Liver (tissue), 9 donors: ENCODE measurements around the gene PIK3R5. TPM values are rescaled to one million over a fixed set of nuclear protein-coding genes. Genes with fewer than 3 reads are reported as not detected.

Experiments used
- DNase-seq: peaks from one replicate; pipeline ENCODE4 v3.0.0-alpha.2; 2017; ENCODE audit warnings: low spot score
- H3K27ac ChIP-seq, 2 donors: one replicate each; pipeline ENCODE4 v1.7.0; 2013; ENCODE audit warnings: inconsistent platforms in 2 of 2, low read length in 2 of 2, control low read depth in 1 of 2, low read depth in 1 of 2, mild to moderate bottlenecking in 1 of 2
- H3K27me3 ChIP-seq, 4 donors: one replicate each; pipeline versions ENCODE4 v1.6.1 to v1.7.0; 2013; ENCODE audit warnings: low read length in 3 of 4, inconsistent platforms in 1 of 4, mild to moderate bottlenecking in 1 of 4, moderate library complexity in 1 of 4; ENCODE audit not compliant: control insufficient read depth in 4 of 4, insufficient read depth in 4 of 4
- H3K36me3 ChIP-seq, 4 donors: one replicate each; pipeline versions ENCODE4 v1.6.1 to v1.7.0; 2013; ENCODE audit warnings: low read length in 3 of 4, mild to moderate bottlenecking in 3 of 4, low read depth in 1 of 4, moderate library complexity in 1 of 4; ENCODE audit not compliant: control insufficient read depth in 4 of 4, insufficient read depth in 3 of 4
- H3K4me1 ChIP-seq, 4 donors: one replicate each; pipeline versions ENCODE4 v1.6.1 to v1.7.0; 2013; ENCODE audit warnings: low read length in 3 of 4, mild to moderate bottlenecking in 3 of 4, moderate library complexity in 1 of 4; ENCODE audit not compliant: control insufficient read depth in 4 of 4, insufficient read depth in 4 of 4
- H3K4me3 ChIP-seq, 3 donors: one replicate each; pipeline versions ENCODE4 v1.6.1 to v1.7.0; 2013; ENCODE audit warnings: low read length in 3 of 3, control low read depth in 1 of 3, low read depth in 1 of 3, mild to moderate bottlenecking in 1 of 3
- H3K9ac ChIP-seq, 2 donors: one replicate each; pipeline ENCODE4 v1.7.0; 2013; ENCODE audit warnings: low read length in 2 of 2, mild to moderate bottlenecking in 2 of 2, moderate library complexity in 2 of 2, control low read depth in 1 of 2, low read depth in 1 of 2
- H3K9me3 ChIP-seq, 4 donors: one replicate each; pipeline versions ENCODE4 v1.6.1 to v1.7.0; 2013; ENCODE audit warnings: low read length in 3 of 4; ENCODE audit not compliant: control insufficient read depth in 4 of 4
- ATF3 ChIP-seq: IDR thresholded peaks from 2 replicates; pipeline ENCODE4 v1.6.1; 2016; ENCODE audit warnings: antibody characterized with exemption
- EGR1 ChIP-seq, 2 donors: IDR thresholded peaks; 2 replicates each; pipeline ENCODE4 v1.6.1; 2016 to 2018; ENCODE audit warnings: antibody characterized with exemption in 2 of 2, low read depth in 2 of 2
- FOXA1 ChIP-seq: IDR thresholded peaks from 2 replicates; pipeline ENCODE4 v1.6.1; 2016; ENCODE audit warnings: antibody characterized with exemption
- FOXA2 ChIP-seq: IDR thresholded peaks from 2 replicates; pipeline ENCODE4 v1.6.1; 2016; ENCODE audit warnings: antibody characterized with exemption
- GABPA ChIP-seq, 2 donors: IDR thresholded peaks in 1 of 2; conservative IDR thresholded peaks in 1 of 2; 2 replicates each; pipeline ENCODE4 v1.6.1; 2016; ENCODE audit warnings: antibody characterized with exemption in 2 of 2, mild to moderate bottlenecking in 1 of 2, moderate library complexity in 1 of 2
- HNF4A ChIP-seq, 2 donors: conservative IDR thresholded peaks; 2 replicates each; pipeline ENCODE4 v1.6.1; 2016; ENCODE audit warnings: antibody characterized with exemption in 2 of 2, mild to moderate bottlenecking in 2 of 2
- HNF4G ChIP-seq: IDR thresholded peaks from 2 replicates; pipeline ENCODE4 v1.6.1; 2016; ENCODE audit warnings: antibody characterized with exemption
- JUND ChIP-seq, 2 donors: IDR thresholded peaks; 2 replicates each; pipeline ENCODE4 v1.6.1; 2016; ENCODE audit warnings: antibody characterized with exemption in 2 of 2
- NR2F2 ChIP-seq: IDR thresholded peaks from 2 replicates; pipeline ENCODE4 v1.6.1; 2016; ENCODE audit warnings: antibody characterized with exemption
- RAD21 ChIP-seq, 2 donors: IDR thresholded peaks; 2 replicates each; pipeline ENCODE4 v1.6.1; 2016; ENCODE audit warnings: antibody characterized with exemption in 2 of 2, mild to moderate bottlenecking in 2 of 2
- REST ChIP-seq: IDR thresholded peaks from 2 replicates; pipeline ENCODE4 v1.6.1; 2016; ENCODE audit warnings: antibody characterized with exemption, mild to moderate bottlenecking
- SP1 ChIP-seq: IDR thresholded peaks from 2 replicates; pipeline ENCODE4 v1.6.1; 2018; ENCODE audit warnings: antibody characterized with exemption, mild to moderate bottlenecking
- TAF1 ChIP-seq: conservative IDR thresholded peaks from 2 replicates; pipeline ENCODE4 v1.6.1; 2016; ENCODE audit warnings: antibody characterized with exemption, mild to moderate bottlenecking
- YY1 ChIP-seq: IDR thresholded peaks from 2 replicates; pipeline ENCODE4 v1.6.1; 2016; ENCODE audit warnings: antibody characterized with exemption, mild to moderate bottlenecking
- WGBS: extraction: QIAGEN DNeasy Blood & Tissue Kit; methylation state at CpG from one replicate; pipeline ENCODE4 v1.1.7; 2013; 5-methylcytosine and 5-hydroxymethylcytosine counted together
- polyA plus RNA-seq, 2 donors: library from polyadenylated mRNA; stranded (reverse) in 1 of 2; unstranded in 1 of 2; fragments of 200-250 nt in 1 of 2; fragments of >200 nt in 1 of 2; fragmentation: Nextera tagmentation in 1 of 2; extraction: Ambion mirVana in 1 of 2; gene quantifications; one replicate each; pipeline versions ENCODE4 v1.2.1 to v1.2.3, GENCODE V29; 2013 to 2015
- total RNA-seq, 2 donors: library from RNA; depleted of rRNA; stranded (reverse); fragments of >200 nt; gene quantifications; one replicate each; pipeline ENCODE4 v1.2.3, GENCODE V29; 2014
- TF ChIP-seq, protein P1 (sequence below): IDR thresholded peaks from 2 replicates; pipeline ENCODE4 v1.6.1; 2016; ENCODE audit warnings: antibody characterized with exemption
- TF ChIP-seq, protein P2 (sequence below): IDR thresholded peaks from 2 replicates; pipeline ENCODE4 v1.6.1; 2016; ENCODE audit warnings: antibody characterized with exemption
- donor health status: healthy.
- donor health status: healthy.
- donor health status: healthy.
- donor health status: healthy.
- donor health status: healthy.

PIK3R5 gene
- total and polyA plus RNA-seq, 4 donors = 0.93 to 7.8 (median 2.6) TPM

GRCh38 chr17:8905331-8905730 lies 60.2 kb downstream of the PIK3R5 start:
- TF ChIP-seq HNF4G (no peak), REST (no peak), YY1 (no peak), SP1 (no peak), TAF1 (no peak), RAD21 (IDR thresholded peaks at IDR 0.05) (no peak), HNF4A (conservative IDR thresholded peaks at IDR 0.05) (no peak), NR2F2 (no peak)
- TF ChIP-seq, protein P1, sequence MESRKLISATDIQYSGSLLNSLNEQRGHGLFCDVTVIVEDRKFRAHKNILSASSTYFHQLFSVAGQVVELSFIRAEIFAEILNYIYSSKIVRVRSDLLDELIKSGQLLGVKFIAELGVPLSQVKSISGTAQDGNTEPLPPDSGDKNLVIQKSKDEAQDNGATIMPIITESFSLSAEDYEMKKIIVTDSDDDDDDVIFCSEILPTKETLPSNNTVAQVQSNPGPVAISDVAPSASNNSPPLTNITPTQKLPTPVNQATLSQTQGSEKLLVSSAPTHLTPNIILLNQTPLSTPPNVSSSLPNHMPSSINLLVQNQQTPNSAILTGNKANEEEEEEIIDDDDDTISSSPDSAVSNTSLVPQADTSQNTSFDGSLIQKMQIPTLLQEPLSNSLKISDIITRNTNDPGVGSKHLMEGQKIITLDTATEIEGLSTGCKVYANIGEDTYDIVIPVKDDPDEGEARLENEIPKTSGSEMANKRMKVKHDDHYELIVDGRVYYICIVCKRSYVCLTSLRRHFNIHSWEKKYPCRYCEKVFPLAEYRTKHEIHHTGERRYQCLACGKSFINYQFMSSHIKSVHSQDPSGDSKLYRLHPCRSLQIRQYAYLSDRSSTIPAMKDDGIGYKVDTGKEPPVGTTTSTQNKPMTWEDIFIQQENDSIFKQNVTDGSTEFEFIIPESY = no peak
- Histone ChIP-seq H3K9ac (no peak overlapping the region), H3K4me3 (no peak overlapping the region), H3K9me3 (no peaks in the 10 kb centered on the region), H3K4me1 (no peaks in the 10 kb centered on the region), H3K27me3 (no peaks in the 10 kb centered on the region), H3K36me3 (peaks cover 0 to 2% (median 0%) of the 10 kb centered on the region in 4 donors), H3K27ac (no peak overlapping the region)
- DNase-seq = no peak
- WGBS = 56% methylated on average over 7 of the region's 7 CpGs

- Histone ChIP-seq H3K27me3 (no peaks in the 10 kb centered on the region), H3K4me3 (no peak overlapping the region), H3K36me3 (peaks cover 0 to 2% (median 0%) of the 10 kb centered on the region in 4 donors), H3K4me1 (no peaks in the 10 kb centered on the region), H3K9ac (no peak overlapping the region), H3K9me3 (no peaks in the 10 kb centered on the region), H3K27ac (no peak overlapping the region)
- no peak for TF ChIP-seq HNF4A (conservative IDR thresholded peaks at IDR 0.05)
- no peak for DNase-seq
- WGBS = 88% methylated on average over 5 of the region's 5 CpGs
These were observed 60.8 kb downstream of the PIK3R5 start for GRCh38 chr17:8904686-8905085.

DNA sequence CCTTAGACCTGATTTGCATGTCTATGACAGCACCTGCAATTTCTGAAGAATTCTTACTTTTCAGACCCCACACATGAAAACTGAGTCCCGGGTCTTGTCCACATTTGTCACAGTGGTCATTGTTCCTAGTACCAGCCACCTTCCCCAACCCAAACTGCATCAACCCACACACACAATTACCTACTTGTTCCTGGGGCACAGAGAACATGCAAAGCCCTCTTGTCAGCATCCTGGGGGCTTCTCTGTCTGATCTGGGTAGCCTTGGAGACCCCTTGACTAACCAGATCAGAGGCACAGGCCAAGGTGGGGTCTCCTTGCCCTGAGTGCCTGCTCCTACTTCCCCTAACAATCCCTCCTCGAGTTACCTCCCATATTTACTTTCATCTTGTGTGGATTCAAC lies 61.3 kb downstream of the PIK3R5 start:
- Histone ChIP-seq H3K36me3 (peaks cover 0 to 2% (median 0%) of the 10 kb centered on the region in 4 donors), H3K27ac (no peak overlapping the region), H3K9ac (no peak overlapping the region), H3K4me3 (no peak overlapping the region), H3K9me3 (no peaks in the 10 kb centered on the region), H3K27me3 (no peaks in the 10 kb centered on the region), H3K4me1 (no peaks in the 10 kb centered on the region)
- DNase-seq = no peak
- WGBS = 52% methylated on average over 2 of the region's 2 CpGs
- TF ChIP-seq ATF3 = no peak
- no peak for TF ChIP-seq NR2F2
- TF ChIP-seq, protein P2, sequence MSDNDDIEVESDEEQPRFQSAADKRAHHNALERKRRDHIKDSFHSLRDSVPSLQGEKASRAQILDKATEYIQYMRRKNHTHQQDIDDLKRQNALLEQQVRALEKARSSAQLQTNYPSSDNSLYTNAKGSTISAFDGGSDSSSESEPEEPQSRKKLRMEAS = no peak
- TF ChIP-seq GABPA (IDR thresholded peaks at IDR 0.05 in 1 of 2, conservative IDR thresholded peaks at IDR 0.05 in 1 of 2) = no peak
- no peak for TF ChIP-seq REST
- no peak for TF ChIP-seq JUND (IDR thresholded peaks at IDR 0.05)
- TF ChIP-seq RAD21 (IDR thresholded peaks at IDR 0.05) = no peak
- TF ChIP-seq, protein P1 = no peak
- TF ChIP-seq EGR1 (IDR thresholded peaks at IDR 0.05; ENCODE audit: low read depth in 2 of 2) = no peak
- TF ChIP-seq TAF1 = no peak
- no peak for TF ChIP-seq HNF4G
- TF ChIP-seq FOXA1 = no peak
- TF ChIP-seq YY1 = no peak
- TF ChIP-seq SP1 = no peak
- no peak for TF ChIP-seq HNF4A (conservative IDR thresholded peaks at IDR 0.05)
- TF ChIP-seq FOXA2 = no peak
